HG02678 (cell line): Measurements from ENCODE around the gene ABCB10.
"Not testable (repeated sequence)": the region's sequence is repeated elsewhere in the genome, so short reads cannot be mapped to it uniquely, and the experiment has no call there.

ENCODE experiments used
- ATAC-seq: cut with Tn5 transposase; IDR thresholded peaks from one replicate; pipeline ENCODE4 v1.9.1; 2021; ENCODE audit warnings: mild to moderate bottlenecking, moderate library complexity; ENCODE audit not compliant: unreplicated experiment

ABCB10 gene

DNA sequence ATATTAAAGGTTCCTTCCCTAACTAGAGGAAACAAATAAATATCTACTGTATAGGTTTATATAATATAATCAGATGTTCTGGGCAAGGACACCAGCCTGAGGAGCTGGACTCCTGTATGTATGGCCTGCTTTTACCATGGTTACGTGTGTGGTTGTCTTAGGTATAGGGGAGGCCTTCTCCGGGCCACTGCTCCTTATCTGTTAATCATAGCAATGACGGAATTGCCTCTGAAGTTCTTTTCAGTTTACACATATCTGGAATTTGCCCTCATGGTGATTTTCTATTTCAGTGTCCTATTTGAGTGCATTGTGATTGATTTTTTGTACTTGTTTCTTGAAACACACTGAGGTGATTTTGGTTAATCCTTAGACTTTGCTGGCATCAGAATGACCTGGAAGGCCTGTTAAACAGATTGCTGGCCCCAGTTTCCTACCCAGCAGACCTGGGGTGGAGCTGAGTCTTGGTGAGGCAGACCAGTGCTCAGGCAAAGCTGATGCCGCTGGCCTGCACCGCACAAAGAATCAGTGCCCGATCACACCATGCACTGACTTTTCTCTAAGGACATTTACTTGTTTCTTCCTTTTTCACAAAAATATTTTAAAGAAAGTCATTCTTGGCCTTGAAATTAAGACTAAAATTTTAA lies 18.5 kb downstream of the ABCB10 start:
- ATAC-seq = no peak

DNA sequence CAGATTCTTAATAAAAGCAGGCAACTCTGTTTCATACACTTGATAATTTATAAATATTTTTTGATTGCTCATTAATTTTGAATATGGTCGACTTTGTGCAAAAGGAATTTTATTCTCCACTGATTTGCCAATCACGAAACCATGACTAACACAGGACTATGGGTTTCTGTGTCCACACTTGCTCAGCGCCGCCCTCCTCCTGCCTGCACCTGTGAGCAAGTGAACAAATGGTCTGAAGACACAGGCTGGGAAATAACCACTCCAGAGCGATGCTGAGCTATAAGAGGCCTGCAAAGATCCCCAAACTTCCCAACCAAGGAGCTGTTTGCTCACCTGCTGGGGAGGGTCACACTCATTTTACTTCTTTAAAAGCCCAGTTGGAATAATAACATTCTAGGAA lies 19.6 kb downstream of the ABCB10 start:
- no peak for ATAC-seq

DNA sequence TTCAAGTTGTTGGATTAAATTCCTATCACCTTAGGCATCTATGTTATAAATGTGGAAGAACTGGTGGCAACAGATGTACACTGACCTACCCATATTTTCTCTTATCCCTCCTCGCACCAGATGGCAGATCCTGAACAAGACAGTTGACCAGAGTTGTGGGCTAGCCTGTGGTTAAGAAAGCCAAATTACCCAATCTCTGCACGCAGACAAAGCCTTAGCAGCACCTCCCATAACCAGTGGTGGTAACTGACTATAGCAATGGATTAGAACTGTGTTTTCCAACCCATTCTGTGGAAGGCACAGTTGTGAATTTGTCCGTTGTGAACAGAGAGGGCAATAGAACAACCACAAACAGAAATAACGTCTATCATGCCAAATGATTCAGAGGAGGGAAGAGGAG lies 20.6 kb downstream of the ABCB10 start:
- ATAC-seq = no peak

DNA sequence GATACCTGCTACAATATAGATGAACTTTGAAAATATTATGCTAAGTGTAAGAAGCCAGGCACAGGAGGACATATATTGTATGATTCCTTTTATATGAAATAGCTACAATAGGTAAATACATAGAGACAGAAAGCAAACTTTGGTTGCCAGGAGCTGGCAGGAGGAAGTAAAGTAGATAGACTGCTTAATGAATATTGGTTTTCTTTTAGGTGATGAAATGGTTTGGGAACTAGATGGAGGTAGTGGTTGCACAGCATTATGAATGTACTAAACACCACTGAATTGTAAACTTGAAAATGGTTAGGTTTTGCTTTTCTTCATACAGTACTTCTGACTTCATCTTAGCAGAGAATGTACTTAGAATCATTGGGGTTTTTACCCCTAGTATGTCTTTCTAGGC lies 21.5 kb downstream of the ABCB10 start:
- no peak for ATAC-seq

DNA sequence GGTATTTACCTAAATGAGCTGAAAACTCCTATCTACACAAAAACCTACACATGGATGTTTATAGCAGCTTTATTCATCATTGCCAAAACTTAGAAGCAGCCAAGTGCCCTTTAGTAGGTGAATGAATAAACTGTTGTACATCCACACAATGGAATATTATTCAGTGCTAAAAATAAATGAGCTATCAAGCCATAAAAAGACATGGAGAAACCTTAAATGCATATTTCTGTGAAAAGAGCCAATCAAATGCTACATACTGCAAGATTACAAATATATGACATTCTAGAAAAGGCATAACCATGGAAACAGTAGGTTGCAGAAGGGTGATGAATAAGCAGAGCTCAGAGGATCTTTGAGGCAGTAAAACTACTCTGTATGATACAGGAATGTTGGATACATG lies 23.3 kb downstream of the ABCB10 start:
- ATAC-seq = no peak

DNA sequence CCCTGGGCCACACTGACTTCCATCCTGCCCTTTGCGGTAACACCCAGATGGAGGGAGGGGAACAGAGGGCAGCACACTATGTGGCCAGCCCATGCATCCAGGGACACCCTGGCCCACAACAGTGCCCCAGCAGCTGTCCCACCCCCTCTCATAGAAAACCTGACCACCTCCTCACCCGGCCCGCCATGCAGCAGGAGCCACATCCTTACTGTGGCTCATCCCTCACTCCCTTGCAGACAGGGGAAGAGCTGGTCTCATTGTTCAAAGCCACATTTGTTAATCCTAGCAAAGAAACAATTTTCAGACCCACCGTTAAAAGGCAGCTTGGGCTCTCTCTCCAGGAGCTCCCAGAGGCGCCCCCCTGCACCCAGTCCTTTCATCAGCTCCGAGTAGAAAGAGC lies 27.2 kb downstream of the ABCB10 start:
- ATAC-seq = no peak

DNA sequence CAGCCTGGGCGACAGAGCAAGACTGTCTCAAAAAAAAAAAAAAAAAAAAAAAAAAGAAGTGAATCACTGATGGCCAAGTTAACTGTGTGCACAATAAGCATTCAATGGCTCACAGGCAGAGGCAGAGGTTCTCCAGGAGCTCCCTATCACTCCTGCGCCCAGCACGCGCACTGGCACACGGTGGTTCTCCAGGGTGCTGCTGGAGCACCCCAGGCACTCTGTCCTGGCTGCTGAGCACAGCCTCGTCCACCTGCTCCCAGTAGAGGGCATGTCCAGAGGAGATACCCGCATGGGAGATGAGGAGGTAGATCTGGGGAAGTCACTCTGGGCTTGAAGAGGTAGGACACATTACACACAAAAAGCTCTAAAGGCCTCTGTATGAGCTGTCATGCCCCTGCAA lies 28.9 kb downstream of the ABCB10 start:
- no peak for ATAC-seq

DNA sequence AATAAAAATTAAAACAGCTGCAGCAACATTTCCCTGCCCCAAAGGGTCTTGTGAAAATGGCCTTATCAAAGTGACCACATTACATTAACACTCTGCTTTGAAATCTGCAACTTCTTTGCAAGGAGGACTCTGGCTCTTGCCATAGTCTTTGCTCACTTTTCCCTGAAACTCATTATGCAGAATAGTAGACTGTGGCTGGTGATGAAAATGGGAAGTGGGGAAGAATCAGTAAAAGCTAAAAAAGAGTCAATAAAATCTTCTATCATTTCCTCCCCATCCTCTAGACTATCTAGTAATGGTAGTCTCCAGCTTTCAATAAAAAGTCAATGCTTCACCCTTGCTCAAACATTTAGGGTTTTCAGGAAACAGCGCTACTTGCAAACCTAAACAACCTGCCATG lies 31.8 kb downstream of the ABCB10 start:
- ATAC-seq = no peak

DNA sequence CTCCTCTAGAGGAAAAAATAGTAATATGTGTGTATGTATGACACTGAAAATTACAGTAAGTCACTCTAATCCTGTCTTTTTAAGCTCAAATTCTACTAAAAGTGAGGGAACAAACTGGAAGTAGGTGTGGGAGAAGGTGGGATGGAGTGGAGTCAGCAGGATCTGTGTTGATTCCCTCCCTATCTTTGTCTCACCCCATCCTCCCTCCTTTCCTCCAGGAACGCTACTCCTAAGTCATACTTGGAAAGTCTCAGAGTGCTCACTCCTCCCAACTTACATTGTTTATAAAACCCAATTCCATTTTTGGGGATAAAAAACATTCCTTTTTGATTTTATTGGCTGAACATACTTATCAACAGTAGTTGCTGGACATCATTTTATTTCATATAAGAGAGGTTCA lies 35.5 kb downstream of the ABCB10 start:
- no peak for ATAC-seq

DNA sequence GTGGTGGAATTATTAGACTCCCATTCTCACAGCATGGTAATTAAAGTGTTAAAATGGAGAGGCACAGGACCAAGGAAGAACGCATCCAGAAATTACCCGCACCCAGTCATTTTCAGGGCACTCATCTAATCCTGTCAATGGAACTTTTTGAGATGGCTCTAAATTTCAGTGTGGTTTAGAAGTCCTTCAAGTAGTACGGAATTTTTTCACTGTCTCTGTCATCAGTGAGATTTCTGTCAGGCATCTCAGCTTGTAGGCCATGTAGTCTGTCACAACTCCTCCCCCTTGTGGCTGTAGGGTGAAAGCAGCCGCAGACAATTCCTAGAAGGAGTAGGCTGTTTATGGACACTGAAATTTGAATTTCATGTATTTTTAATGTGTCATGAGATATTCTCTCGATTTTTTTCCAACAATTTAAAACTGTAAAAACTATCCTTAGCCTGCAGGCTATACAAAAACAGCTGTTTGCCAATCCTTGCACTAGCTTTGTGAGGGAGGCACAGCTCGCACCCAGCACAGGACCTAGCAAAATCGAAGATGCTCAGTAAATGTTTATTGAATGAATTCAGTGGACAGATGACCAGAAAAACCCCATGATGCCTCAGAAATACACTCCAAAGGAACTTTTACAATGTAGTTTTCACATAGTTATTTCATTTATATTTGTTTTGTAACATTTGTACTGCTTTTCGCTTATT lies 43.8 kb downstream of the ABCB10 start:
- ATAC-seq = no peak

DNA sequence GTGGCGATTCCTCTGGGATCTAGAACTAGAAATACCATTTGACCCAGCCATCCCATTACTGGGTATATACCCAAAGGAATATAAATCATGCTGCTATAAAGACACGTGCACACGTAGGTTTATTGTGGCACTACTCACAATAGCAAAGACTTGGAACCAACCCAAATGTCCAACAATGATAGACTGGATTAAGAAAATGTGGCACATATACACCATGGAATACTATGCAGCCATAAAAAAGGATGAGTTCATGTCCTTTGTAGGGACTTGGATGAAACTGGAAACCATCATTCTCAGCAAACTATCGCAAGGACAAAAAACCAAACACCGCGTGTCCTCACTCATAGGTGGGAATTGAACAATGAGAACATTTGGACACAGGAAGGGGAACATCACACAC lies 46.9 kb downstream of the ABCB10 start:
- ATAC-seq = not testable (repeated sequence)

DNA sequence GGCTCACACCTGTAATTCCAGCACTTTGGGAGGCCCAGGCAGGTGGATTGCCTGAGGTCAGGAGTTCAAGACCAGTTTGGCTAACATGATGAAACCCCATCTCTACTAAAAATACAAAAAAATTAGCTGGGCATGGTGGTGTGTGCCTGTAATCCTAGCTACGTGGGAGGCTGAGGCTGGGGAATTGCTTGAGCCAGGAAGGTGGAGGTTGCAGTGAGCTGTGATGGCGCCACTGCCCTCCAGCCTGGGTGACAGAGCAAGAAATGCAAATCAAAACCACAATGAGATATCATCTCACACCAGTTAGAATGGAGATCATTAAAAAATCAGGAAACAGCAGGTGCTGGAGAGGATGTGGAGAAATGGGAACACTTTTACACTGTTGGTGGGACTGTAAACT lies 47.3 kb downstream of the ABCB10 start:
- not testable (repeated sequence) for ATAC-seq

DNA sequence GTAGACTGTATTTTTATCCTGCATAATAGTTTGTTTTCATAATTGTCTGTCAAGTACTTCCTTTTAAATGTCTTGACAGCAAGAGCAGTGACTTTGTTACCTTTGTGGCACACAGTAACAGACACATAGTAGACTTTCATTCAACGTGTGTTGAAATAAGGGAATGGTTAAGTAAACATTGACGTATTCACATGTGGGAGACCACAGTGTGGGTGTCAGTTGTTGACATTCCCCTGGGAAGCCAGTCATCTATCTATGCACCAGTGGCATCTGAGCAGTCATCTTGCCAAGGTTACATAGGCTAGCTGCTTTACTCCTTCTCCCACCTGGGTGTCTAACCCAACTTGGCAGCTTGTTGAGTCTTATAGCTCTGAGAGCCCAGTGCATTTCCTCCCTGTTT lies 48.9 kb downstream of the ABCB10 start:
- ATAC-seq = no peak

DNA sequence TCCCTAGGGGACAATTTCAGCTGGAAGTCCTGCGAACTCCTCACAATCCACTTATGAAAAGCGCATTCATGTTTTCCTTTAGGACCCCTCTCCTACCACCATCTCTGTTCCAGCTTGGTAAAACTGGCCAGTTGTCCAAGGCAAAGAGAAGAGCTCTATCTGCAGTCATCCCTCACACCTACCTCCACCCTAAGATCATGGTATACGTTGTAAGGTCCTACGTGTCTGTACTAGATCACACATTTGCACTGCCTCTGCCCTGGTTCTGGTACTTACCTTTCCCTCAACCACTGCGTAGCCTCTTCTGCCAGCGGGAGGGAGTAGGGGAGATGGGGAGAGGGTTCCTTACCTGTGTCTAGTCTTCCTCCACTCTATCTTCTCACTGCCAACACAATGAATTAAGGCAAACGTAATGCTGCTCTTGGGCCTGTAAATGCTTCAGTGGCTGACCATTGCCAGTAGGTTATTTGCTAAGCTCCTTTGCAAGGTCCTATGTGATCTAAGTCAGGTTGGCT lies 49.6 kb downstream of the ABCB10 start:
- ATAC-seq = no peak

DNA sequence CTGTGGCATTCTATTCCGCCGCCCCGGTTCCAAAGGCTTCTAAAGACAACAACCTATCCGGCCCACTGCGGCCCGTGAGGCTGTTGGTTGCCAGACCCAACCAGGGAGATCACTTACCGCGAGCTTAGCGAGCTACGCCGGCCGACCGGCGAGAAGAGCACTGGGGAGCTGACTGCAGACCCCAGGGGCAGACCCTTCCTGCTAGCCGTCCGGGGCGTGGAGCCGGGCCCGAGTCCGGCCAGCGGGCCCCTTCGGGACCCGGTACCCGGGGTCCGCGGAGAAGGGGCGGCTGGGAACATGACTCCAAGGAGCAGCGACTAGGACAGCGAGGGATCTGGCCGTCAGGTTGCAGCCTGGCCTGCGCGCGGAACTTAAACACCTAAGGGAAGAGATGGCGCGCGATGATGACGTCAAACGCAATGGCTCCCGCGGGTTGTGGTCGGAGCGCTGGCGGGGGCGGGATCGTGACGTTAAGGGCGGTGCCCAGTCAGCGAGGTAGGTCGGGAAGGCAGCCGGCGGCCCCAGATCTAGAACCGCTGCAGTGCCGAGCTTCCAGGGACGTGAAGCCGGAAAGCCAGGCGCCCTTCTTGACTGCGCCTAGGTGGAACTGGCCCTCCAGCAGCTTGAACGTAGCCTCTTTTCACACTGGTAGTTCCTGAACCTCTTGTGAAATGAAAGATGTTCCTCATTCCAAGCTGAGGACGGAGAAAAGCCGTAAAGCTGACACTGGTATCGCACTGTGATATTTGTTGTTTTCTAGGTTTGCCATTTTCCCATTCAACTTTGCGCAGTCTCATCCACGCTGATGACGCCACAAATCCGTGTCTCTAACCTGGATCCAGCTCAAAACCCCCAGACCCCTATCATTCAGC lies 50.3 kb downstream of the ABCB10 start, which contains the start of gene NUP133:
TSS of gene NUP133 (minus strand) at position 391 of the 872 bp plus-strand sequence. CDS start at position 299, 92 bp downstream.
- ATAC-seq = peak; percentile 95

DNA sequence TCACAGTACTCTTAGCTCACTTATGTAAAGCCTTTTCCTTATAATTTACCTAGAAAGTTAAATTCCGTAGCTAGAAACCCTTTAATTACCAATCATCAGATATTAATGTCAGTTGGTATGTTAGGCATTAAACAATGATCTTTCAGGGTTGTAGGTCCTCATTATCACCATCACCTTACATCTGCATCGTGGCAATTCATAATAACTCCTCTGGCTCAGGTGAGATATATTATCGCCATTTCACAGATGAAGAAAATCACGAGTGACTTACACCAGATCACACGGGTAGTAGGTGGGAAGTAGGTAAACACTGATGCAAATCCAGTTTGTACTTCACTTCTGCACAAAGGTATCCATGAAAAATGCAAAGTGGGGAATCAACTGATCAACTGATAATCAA lies 51.0 kb downstream of the ABCB10 start:
- ATAC-seq = peak; percentile 1

DNA sequence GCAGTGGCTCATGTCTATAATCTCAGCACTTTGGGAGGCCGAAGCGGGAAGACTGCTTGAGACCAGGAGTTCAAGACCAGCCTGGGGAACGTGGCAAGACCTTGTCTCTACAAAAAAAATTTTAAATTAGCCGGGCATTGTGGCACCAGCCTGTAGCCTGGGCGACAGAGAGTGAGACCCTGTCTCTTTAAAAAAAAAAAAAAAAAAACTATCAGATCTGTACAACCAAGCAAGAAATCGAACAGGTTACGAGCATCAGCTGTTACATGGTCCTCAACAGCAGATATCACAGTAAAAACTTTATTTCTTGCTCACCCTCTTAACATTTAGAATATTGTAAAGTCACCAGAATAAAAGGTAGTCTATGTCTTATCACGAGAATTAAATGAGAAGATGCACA lies 51.9 kb downstream of the ABCB10 start:
- ATAC-seq = no peak

DNA sequence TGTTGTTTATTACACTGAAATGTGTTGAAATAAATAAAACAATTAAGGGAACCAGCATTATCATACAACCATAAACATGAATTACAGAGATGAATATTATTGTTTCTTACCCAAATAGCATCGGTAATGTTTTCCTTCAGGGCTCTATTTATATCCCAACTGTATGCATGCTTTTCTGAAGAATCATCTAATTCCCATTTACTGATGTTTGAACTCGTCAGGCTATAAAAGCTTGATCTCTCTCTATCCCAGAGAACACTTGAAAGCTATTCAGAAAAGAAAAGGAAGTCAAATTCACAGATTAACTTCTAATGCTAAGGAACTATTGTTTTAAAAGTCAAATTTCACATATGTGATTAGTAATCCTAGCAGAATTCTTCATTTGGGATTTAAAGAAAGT lies 62.7 kb downstream of the ABCB10 start:
- ATAC-seq = no peak

DNA sequence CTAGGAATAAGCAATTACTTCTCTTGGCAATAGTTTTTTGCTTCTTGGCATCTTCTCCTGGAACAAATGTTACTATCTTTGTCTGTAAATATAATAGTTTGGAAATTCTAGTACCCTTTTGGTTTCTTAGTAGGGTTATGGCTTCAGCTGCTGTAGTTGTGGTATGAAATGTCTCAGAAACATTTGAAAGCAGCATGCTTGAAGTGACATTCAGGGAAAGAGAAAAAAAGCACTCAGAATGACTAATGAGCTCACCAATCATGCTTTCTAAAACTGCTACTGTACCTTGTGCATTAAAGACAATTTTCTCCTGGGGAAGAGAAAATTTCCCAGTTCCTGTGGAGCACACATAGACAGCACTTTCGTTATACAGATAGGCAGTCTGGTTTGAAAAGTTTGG lies 71.3 kb downstream of the ABCB10 start:
- no peak for ATAC-seq

DNA sequence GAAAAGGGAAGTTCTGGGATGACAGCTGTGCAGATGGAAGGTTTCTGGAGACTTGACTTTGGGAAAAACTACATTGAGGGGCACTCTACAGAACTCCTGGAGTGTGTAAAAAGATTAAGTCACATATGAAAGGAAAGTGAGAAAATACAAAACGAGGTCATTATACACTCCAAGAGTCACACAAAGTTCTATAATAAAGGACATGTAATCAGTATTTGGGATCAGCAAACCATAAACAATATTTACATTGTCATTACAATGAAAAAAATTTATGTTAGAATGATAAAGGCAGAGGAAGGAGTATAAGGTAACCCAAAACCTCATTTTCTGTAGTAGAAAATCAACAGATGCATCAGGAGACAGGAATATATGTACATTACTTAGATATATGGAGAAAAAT lies 73.2 kb downstream of the ABCB10 start:
- ATAC-seq = no peak

DNA sequence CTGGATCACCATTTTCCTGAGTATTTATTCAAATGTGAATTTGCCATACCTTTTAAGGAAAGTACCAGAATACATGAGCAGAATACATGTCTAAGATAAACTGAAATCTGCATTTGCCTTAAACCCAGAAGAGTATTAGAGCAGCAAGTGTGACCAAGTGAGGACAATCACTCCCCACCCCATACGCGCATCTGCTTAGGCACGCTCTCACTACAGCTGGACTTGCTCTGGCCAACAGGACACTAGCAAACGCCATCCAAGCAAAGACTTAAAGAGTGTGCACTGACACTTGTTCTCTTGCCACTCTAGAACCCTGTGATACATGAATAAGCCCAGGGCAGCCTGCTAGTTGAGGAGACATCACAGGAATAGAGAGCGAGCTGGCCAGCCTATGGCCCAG lies 76.0 kb downstream of the ABCB10 start:
- ATAC-seq = no peak

DNA sequence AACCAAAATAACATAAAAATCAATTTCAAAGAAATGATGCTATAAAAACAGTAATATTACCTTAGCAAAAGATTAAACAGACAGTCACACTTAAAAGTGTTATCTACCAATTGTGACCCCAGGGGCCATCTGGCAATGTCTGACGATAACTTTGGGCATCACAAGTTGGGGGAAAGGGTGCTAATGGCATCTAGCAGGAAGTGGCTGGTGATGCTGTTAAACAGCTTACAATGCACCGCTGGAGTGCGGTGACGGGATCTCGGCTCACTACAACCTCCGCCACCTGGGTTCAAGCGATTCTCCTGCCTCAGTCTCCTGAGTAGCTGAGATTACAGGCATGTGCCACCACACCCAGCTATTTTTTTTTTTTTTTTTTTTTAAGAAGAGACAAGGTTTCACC lies 78.0 kb downstream of the ABCB10 start:
- no peak for ATAC-seq
